ENCODE measurements around the gene UFM1.

DNA sequence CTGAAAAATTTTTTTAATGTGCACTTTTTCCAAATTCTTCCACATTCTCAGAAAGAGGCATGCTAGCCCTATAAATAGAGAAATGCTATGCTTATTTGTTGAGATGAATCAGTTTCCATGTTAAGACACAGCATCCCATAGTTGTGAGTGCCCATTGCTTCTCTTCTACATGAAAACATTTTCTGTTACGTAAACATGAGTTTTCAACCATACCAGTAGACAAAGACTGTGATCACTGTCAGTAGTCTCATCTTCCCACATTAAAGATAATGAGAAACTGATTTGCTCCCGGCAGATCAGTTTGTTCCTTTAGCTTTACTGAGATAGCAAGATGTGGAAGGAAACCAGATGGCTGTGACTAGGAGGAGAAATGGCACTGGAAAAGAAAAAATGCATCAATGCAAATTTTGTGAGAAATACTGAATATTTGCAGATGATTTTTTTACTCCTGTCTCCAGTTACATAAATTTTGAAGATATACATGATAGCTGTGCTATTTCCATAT lies 45.8 kb upstream of the UFM1 start:
- TF ChIP-seq SIN3A (IDR thresholded peaks at IDR 0.05; ENCODE audit: low read depth) (no peak), POLR2AphosphoS5 (IDR thresholded peaks at IDR 0.05; ENCODE audit: low read depth, low read length) (no peak), EZH2 (IDR thresholded peaks at IDR 0.05) (no peak), JUND (IDR thresholded peaks at IDR 0.05) (no peak), ZNF274 (IDR thresholded peaks at IDR 0.05; ENCODE audit: low read depth, low read length) (no peak), ZFX (IDR thresholded peaks at IDR 0.05) (no peak), EGR1 (IDR thresholded peaks at IDR 0.05; ENCODE audit: low read depth) (no peak), POLR2A (IDR thresholded peaks at IDR 0.05; ENCODE audit: borderline replicate concordance, extremely low read depth, insufficient read depth, insufficient read length) (no peak), YY1 (IDR thresholded peaks at IDR 0.05; ENCODE audit: extremely low read depth, insufficient replicate concordance, low read depth, low read length) (no peak)
- TF ChIP-seq, protein P1, sequence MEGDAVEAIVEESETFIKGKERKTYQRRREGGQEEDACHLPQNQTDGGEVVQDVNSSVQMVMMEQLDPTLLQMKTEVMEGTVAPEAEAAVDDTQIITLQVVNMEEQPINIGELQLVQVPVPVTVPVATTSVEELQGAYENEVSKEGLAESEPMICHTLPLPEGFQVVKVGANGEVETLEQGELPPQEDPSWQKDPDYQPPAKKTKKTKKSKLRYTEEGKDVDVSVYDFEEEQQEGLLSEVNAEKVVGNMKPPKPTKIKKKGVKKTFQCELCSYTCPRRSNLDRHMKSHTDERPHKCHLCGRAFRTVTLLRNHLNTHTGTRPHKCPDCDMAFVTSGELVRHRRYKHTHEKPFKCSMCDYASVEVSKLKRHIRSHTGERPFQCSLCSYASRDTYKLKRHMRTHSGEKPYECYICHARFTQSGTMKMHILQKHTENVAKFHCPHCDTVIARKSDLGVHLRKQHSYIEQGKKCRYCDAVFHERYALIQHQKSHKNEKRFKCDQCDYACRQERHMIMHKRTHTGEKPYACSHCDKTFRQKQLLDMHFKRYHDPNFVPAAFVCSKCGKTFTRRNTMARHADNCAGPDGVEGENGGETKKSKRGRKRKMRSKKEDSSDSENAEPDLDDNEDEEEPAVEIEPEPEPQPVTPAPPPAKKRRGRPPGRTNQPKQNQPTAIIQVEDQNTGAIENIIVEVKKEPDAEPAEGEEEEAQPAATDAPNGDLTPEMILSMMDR (IDR thresholded peaks at IDR 0.05 in 2 of 3, conservative IDR thresholded peaks at IDR 0.05 in 1 of 3; ENCODE audit: borderline replicate concordance in 1 of 3, insufficient read depth in 1 of 3, low read depth in 2 of 3, low read length in 2 of 3): no peak

Data from HCT116 (cell line).